ENCODE measurements around the gene ECHDC1.
"Not testable (repeated sequence)": the region's sequence is repeated elsewhere in the genome, so short reads cannot be mapped to it uniquely, and the experiment has no call there.

The ECHDC1 gene

GRCh38 chr6:127342296-127342945 lies 988 bp downstream of the ECHDC1 start:
- no peak for DNase-seq (ENCODE audit: low read depth in 3 of 3, low spot score in 1 of 3)

- no peak for DNase-seq (ENCODE audit: low read depth in 3 of 3, low spot score in 1 of 3)
These were observed 1.8 kb downstream of the ECHDC1 start for GRCh38 chr6:127341471-127342202.

GRCh38 chr6:127340171-127340570 lies 3.2 kb downstream of the ECHDC1 start:
- no peak for DNase-seq (ENCODE audit: low read depth in 3 of 3, low spot score in 1 of 3)

GRCh38 chr6:127338936-127339335 lies 4.5 kb downstream of the ECHDC1 start:
- DNase-seq (ENCODE audit: low read depth in 3 of 3, low spot score in 1 of 3): no peak

- no peak for DNase-seq (ENCODE audit: low read depth in 3 of 3, low spot score in 1 of 3)
These were observed 10.9 kb downstream of the ECHDC1 start for GRCh38 chr6:127332383-127332961.

GRCh38 chr6:127331256-127331655 lies 12.2 kb downstream of the ECHDC1 start:
- DNase-seq (ENCODE audit: low read depth in 3 of 3, low spot score in 1 of 3): not testable (repeated sequence)

- no peak for DNase-seq (ENCODE audit: low read depth in 3 of 3, low spot score in 1 of 3)
These were observed 15.3 kb downstream of the ECHDC1 start for GRCh38 chr6:127328043-127328609.

GRCh38 chr6:127319686-127320085 lies 23.7 kb downstream of the ECHDC1 start:
- DNase-seq (ENCODE audit: low read depth in 3 of 3, low spot score in 1 of 3): no peak

GRCh38 chr6:127317388-127318128 lies 25.9 kb downstream of the ECHDC1 start:
- DNase-seq (ENCODE audit: low read depth in 3 of 3, low spot score in 1 of 3): no peak

GRCh38 chr6:127305741-127306140 lies 37.7 kb downstream of the ECHDC1 start:
- no peak for DNase-seq (ENCODE audit: low read depth in 3 of 3, low spot score in 1 of 3)

GRCh38 chr6:127303917-127304316 lies 39.5 kb downstream of the ECHDC1 start:
- DNase-seq (ENCODE audit: low read depth in 3 of 3, low spot score in 1 of 3): no peak

GRCh38 chr6:127302728-127303660 lies 40.4 kb downstream of the ECHDC1 start:
- peak in 2 of 3 donors; percentile 8 for DNase-seq (ENCODE audit: low read depth in 3 of 3, low spot score in 1 of 3)

- DNase-seq (ENCODE audit: low read depth in 3 of 3, low spot score in 1 of 3): no peak
These were observed 42.2 kb downstream of the ECHDC1 start for GRCh38 chr6:127301199-127301700.

GRCh38 chr6:127300411-127300810 lies 43.0 kb downstream of the ECHDC1 start:
- no peak for DNase-seq (ENCODE audit: low read depth in 3 of 3, low spot score in 1 of 3)

GRCh38 chr6:127299522-127300240 lies 43.7 kb downstream of the ECHDC1 start:
- DNase-seq (ENCODE audit: low read depth in 3 of 3, low spot score in 1 of 3): no peak

GRCh38 chr6:127298475-127298874 lies 44.9 kb downstream of the ECHDC1 start:
- no peak for DNase-seq (ENCODE audit: low read depth in 3 of 3, low spot score in 1 of 3)

- no peak for DNase-seq (ENCODE audit: low read depth in 3 of 3, low spot score in 1 of 3)
These were observed 45.8 kb downstream of the ECHDC1 start for GRCh38 chr6:127297502-127298070.

GRCh38 chr6:127291495-127291894 lies 51.9 kb downstream of the ECHDC1 start:
- DNase-seq (ENCODE audit: low read depth in 3 of 3, low spot score in 1 of 3): no peak
